HFFc6 (cell line): ENCODE data around the gene GSG1L2. TPM values are rescaled to one million over a fixed set of nuclear protein-coding genes. Genes with fewer than 3 reads are reported as not detected.

ENCODE experiments used
- DNase-seq: peaks from one replicate; pipeline ENCODE4 v3.0.0-alpha.2; 2018
- H3K27ac Mint-ChIP-seq: 2 replicates; pipeline ENCODE4 v1.8.0; 2020; ENCODE audit warnings: mild to moderate bottlenecking, mixed read lengths
- H3K27me3 Mint-ChIP-seq: 2 replicates; pipeline ENCODE4 v1.8.0; 2021; ENCODE audit warnings: mild to moderate bottlenecking, moderate library complexity, mixed read lengths; ENCODE audit not compliant: insufficient read depth
- H3K36me3 Mint-ChIP-seq: 2 replicates; pipeline ENCODE4 v1.8.0; 2021; ENCODE audit warnings: low read depth, mixed read lengths
- H3K4me1 Mint-ChIP-seq: 2 replicates; pipeline ENCODE4 v1.8.0; 2020; ENCODE audit warnings: low read depth, mixed read lengths
- H3K4me3 Mint-ChIP-seq: 2 replicates; pipeline ENCODE4 v1.8.0; 2020; ENCODE audit warnings: mild to moderate bottlenecking, moderate library complexity, mixed read lengths
- H3K9me3 Mint-ChIP-seq: 2 replicates; pipeline ENCODE4 v1.8.0; 2020; ENCODE audit warnings: mild to moderate bottlenecking, mixed read lengths
- CTCF ChIP-seq: fragments of 200-600 bp; sonication (generic); IDR thresholded peaks from 2 replicates; pipeline ENCODE4 v1.5.0; 2021; ENCODE audit warnings: antibody characterized with exemption, mild to moderate bottlenecking
- total RNA-seq, 6 experiments: library from RNA; stranded (reverse); fragmentation: NEBNext Ultra II Directional; extraction: Animal tissue kit (Norgen Biotek cat#: 25700); gene quantifications; 2 replicates in 1 of 6; 3 replicates in 5 of 6; pipeline ENCODE4 v1.2.3, GENCODE V29; 2021

The GSG1L2 gene
- total RNA-seq, 6 experiments from 2014 or later, result not detected

- Mint-ChIP-seq H3K4me1 (no peaks in the 10 kb centered on the region; the same call in 1 of the 2 replicates), H3K9me3 (peaks cover 15% of the 10 kb centered on the region; the same call in 1 of the 2 replicates), H3K27ac (no peak overlapping the region), H3K36me3 (no peaks in the 10 kb centered on the region), H3K27me3 (peaks cover 3% of the 10 kb centered on the region; the same call in 1 of the 2 replicates), H3K4me3 (no peak overlapping the region)
- DNase-seq, result no peak
- no peak for TF ChIP-seq CTCF
These were observed 22.3 kb upstream of the GSG1L2 start for GRCh38 chr17:9844153-9844552.

DNA sequence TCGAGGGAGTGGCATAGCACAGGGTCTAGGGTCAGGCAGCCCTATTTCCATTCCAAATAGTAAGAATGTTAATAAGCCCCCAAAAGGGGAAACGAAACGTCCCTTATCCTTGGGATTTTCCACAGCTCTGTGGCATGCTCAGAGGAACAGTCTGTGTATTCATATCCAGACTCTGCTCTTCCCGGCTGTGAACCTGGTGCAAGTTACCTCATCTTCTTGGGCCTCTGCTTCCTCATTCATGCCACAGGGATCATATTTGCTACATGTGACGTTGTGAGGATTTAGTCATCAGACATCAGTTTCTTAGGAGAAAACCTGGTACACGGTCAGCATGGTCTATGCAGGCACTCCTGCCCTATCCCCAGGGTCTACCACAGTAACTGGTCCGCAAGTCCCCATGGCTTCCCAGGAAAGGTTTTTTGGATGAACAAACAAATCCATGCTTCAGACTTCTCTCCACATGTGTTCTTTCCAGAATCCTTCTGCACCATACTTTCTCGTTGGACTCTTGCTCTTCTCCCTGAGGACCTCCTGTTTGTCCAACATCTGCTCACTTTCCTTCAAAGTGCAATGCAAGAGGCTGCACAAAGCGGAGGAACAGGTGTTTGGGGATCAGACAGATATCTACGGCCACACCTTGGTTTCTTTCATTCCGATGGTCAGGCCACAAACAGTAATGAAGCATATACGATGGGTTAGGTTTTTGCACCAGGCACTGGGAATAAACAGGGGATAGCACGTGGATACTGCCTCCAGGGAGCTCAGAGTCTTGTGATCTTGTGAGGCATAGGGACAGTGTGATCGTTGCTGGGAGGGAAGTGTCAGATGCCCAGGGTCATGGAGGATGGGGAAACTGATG, 21.5 kb upstream of the GSG1L2 start:
- TF ChIP-seq CTCF, result no peak
- H3K27me3 Mint-ChIP-seq, result peaks cover 7% of the 10 kb centered on the region; the same call in 1 of the 2 replicates
- no peak overlapping the region for H3K4me3 Mint-ChIP-seq
- no peak for DNase-seq
- peaks cover 4% of the 10 kb centered on the region; the same call in 1 of the 2 replicates for H3K4me1 Mint-ChIP-seq
- peaks cover 15% of the 10 kb centered on the region; the same call in 1 of the 2 replicates for H3K9me3 Mint-ChIP-seq
- no peak overlapping the region for H3K27ac Mint-ChIP-seq
- no peaks in the 10 kb centered on the region for H3K36me3 Mint-ChIP-seq

DNA sequence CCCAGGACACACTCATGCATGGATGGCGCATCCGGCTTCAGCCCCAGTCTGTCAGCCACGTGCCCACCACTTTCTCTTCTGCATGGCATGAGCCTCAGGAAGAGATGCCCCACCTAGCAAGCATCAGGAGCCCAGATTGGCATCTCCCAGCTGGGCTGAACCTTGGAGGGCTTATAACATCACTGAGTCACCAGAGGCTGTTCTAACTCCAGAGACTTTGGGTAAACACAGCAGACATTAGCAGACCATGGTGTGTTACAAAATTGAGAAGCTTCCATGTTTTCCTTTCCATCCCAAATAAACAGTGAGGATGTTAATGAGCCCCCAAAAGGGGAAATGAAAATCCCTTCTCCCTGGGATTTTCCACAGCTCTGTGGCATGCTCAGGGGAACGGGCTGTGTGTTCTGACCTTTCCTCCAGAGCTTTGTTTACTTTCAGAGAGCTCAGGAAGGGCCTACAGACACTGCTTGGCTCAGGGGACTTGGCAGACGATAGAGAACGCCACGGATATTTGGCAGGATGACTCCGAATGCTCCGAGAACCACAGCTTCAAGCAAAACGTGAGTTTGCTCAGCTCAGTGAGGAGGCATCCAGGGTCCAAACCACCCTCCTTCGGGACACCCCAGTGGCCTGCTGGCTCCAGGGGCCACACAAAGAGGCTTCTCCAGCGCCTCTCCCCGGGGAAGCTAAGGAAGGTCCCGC, 20.3 kb upstream of the GSG1L2 start:
- peak overlapping the region; percentile 32; the same call in 1 of the 2 replicates for H3K27ac Mint-ChIP-seq
- H3K4me3 Mint-ChIP-seq, result no peak overlapping the region
- peaks cover 15% of the 10 kb centered on the region; the same call in 1 of the 2 replicates for H3K9me3 Mint-ChIP-seq
- peak; percentile 9 for DNase-seq
- no peak for TF ChIP-seq CTCF
- H3K4me1 Mint-ChIP-seq, result peaks cover 15% of the 10 kb centered on the region; the same call in 1 of the 2 replicates
- H3K36me3 Mint-ChIP-seq, result no peaks in the 10 kb centered on the region
- peaks cover 6% of the 10 kb centered on the region; the same call in 1 of the 2 replicates for H3K27me3 Mint-ChIP-seq

GRCh38 chr17:9839433-9839832, 17.6 kb upstream of the GSG1L2 start:
- Mint-ChIP-seq H3K27me3 (peaks cover 4% of the 10 kb centered on the region; the same call in 1 of the 2 replicates), H3K27ac (no peak overlapping the region), H3K4me3 (no peak overlapping the region), H3K36me3 (no peaks in the 10 kb centered on the region), H3K9me3 (peaks cover 19% of the 10 kb centered on the region; the same call in 1 of the 2 replicates), H3K4me1 (peaks cover 23% of the 10 kb centered on the region)
- DNase-seq, result no peak
- no peak; the same call in 1 of the 2 replicates for TF ChIP-seq CTCF

GRCh38 chr17:9837551-9838471, 15.9 kb upstream of the GSG1L2 start:
- H3K36me3 Mint-ChIP-seq, result no peaks in the 10 kb centered on the region
- peaks cover 23% of the 10 kb centered on the region for H3K4me1 Mint-ChIP-seq
- DNase-seq, result peak; percentile 66
- no peak overlapping the region; the same call in 1 of the 2 replicates for H3K27ac Mint-ChIP-seq
- H3K9me3 Mint-ChIP-seq, result peaks cover 20% of the 10 kb centered on the region
- H3K4me3 Mint-ChIP-seq, result peak overlapping the region; percentile 6; the same call in 1 of the 2 replicates
- TF ChIP-seq CTCF, result no peak
- H3K27me3 Mint-ChIP-seq, result peaks cover 4% of the 10 kb centered on the region; the same call in 1 of the 2 replicates
